NT2/D1 (cell line): ENCODE data around the gene CACNA1I.

Source experiments
- DNase-seq: peaks from one replicate; pipeline ENCODE4 v3.0.0-alpha.2; 2011; ENCODE audit warnings: low read depth, low spot score
- H3K27me3 ChIP-seq: 2 replicates; pipeline ENCODE4 v1.6.0; 2011; ENCODE audit warnings: mild to moderate bottlenecking; ENCODE audit not compliant: insufficient read length, insufficient read depth
- H3K36me3 ChIP-seq: 2 replicates; pipeline ENCODE4 v1.6.1; 2011; ENCODE audit warnings: mild to moderate bottlenecking, low read length, mixed read lengths; ENCODE audit not compliant: insufficient read depth, insufficient read length
- H3K4me1 ChIP-seq: 2 replicates; pipeline ENCODE4 v1.5.1; 2011; ENCODE audit not compliant: insufficient read depth, insufficient read length
- H3K4me3 ChIP-seq: 2 replicates; pipeline ENCODE4 v1.5.1; 2011; ENCODE audit warnings: low read depth; ENCODE audit not compliant: insufficient read length
- H3K9ac ChIP-seq: 2 replicates; pipeline ENCODE4 v1.6.0; 2011; ENCODE audit warnings: low read depth; ENCODE audit not compliant: insufficient read length
- H3K9me3 ChIP-seq: 2 replicates; pipeline ENCODE4 v1.5.1; 2011; ENCODE audit warnings: mild to moderate bottlenecking, low read length; ENCODE audit not compliant: insufficient read depth
- SUZ12 ChIP-seq: IDR thresholded peaks from 2 replicates; pipeline ENCODE4 v1.6.1; 2011; ENCODE audit not compliant: insufficient read length, insufficient read depth; ENCODE audit errors: extremely low read depth
- YY1 ChIP-seq: IDR thresholded peaks from 2 replicates; pipeline ENCODE4 v1.6.1; 2011; ENCODE audit not compliant: insufficient read length, insufficient read depth
- ZNF274 ChIP-seq: IDR thresholded peaks from 2 replicates; pipeline ENCODE4 v1.6.1; 2011; ENCODE audit warnings: mild to moderate bottlenecking, low read depth, low read length

CACNA1I gene

DNA sequence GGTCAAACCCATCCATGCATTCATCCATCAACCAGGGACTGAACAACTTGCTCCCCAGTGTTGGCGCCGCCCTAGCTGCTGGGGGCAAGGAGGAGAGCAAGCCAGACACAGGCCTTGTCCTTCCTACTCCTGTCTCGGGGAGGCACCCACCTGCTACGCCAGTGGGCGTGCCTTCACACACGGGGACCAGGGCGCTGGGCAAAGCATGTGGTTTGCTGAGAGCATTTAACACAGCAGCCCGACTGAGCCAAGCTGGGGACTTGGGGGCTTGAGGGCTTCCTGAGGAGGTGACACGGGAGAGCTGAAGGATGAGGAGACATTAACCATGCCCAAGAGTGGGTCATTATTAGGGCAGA, 30.6 kb downstream of the CACNA1I start:
- H3K27me3 ChIP-seq = peaks cover 15% of the 10 kb centered on the region

GRCh38 chr22:39603345-39603744, 32.8 kb downstream of the CACNA1I start:
- TF ChIP-seq ZNF274 (no peak), SUZ12 (no peak), YY1 (no peak)
- DNase-seq = no peak
- Histone ChIP-seq H3K27me3 (peaks cover 4% of the 10 kb centered on the region), H3K36me3 (no peaks in the 10 kb centered on the region), H3K9me3 (no peaks in the 10 kb centered on the region), H3K4me3 (no peak overlapping the region), H3K9ac (no peak overlapping the region), H3K4me1 (peaks cover 8% of the 10 kb centered on the region)

More for the DNA sequence above, 30.6 kb downstream of the CACNA1I start:
- no peaks in the 10 kb centered on the region for H3K36me3 ChIP-seq
- DNase-seq = no peak
- H3K4me1 ChIP-seq = peaks cover 11% of the 10 kb centered on the region
- TF ChIP-seq YY1 (no peak), SUZ12 (no peak), ZNF274 (no peak)
- no peak overlapping the region for H3K9ac ChIP-seq
- H3K9me3 ChIP-seq = no peaks in the 10 kb centered on the region
- H3K4me3 ChIP-seq = no peak overlapping the region

DNA sequence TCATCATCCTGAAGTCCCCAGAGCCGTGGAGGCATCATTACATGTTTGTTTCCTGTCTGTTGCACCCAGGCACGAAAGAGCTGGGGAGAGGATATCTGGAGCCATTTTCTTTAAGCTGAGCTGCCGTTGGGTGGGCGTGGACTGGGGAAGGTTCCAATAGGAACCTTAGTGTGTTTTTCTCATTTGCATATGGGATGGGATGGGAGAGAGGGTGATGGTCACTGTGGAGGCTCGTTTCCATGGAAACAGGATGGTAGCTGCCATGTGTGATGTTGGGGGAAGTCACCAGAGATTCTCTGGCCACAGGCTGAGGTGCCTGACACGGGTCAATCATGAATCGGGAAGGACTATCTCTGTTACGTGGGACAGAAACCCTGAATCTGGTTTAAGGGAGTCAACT, 39.7 kb downstream of the CACNA1I start:
- Histone ChIP-seq H3K9me3 (no peaks in the 10 kb centered on the region; the same call in 1 of the 2 replicates), H3K4me3 (no peak overlapping the region), H3K9ac (no peak overlapping the region), H3K36me3 (no peaks in the 10 kb centered on the region), H3K27me3 (no peaks in the 10 kb centered on the region), H3K4me1 (peaks cover 12% of the 10 kb centered on the region)
- TF ChIP-seq SUZ12 (no peak), YY1 (no peak), ZNF274 (no peak)
- DNase-seq = no peak

GRCh38 chr22:39610766-39611165, 40.2 kb downstream of the CACNA1I start:
- peaks cover 11% of the 10 kb centered on the region for H3K4me1 ChIP-seq
- TF ChIP-seq ZNF274 = no peak
- TF ChIP-seq SUZ12 = no peak
- no peak for TF ChIP-seq YY1
- H3K4me3 ChIP-seq = no peak overlapping the region
- no peak for DNase-seq
- H3K36me3 ChIP-seq = no peaks in the 10 kb centered on the region
- no peaks in the 10 kb centered on the region; the same call in 1 of the 2 replicates for H3K9me3 ChIP-seq
- H3K27me3 ChIP-seq = no peaks in the 10 kb centered on the region
- H3K9ac ChIP-seq = no peak overlapping the region

GRCh38 chr22:39611360-39611759, 40.8 kb downstream of the CACNA1I start:
- Histone ChIP-seq H3K4me1 (peaks cover 8% of the 10 kb centered on the region), H3K9me3 (no peaks in the 10 kb centered on the region; the same call in 1 of the 2 replicates), H3K9ac (no peak overlapping the region), H3K27me3 (no peaks in the 10 kb centered on the region), H3K4me3 (no peak overlapping the region), H3K36me3 (no peaks in the 10 kb centered on the region)
- DNase-seq = no peak
- TF ChIP-seq YY1 (no peak), ZNF274 (no peak), SUZ12 (no peak)

DNA sequence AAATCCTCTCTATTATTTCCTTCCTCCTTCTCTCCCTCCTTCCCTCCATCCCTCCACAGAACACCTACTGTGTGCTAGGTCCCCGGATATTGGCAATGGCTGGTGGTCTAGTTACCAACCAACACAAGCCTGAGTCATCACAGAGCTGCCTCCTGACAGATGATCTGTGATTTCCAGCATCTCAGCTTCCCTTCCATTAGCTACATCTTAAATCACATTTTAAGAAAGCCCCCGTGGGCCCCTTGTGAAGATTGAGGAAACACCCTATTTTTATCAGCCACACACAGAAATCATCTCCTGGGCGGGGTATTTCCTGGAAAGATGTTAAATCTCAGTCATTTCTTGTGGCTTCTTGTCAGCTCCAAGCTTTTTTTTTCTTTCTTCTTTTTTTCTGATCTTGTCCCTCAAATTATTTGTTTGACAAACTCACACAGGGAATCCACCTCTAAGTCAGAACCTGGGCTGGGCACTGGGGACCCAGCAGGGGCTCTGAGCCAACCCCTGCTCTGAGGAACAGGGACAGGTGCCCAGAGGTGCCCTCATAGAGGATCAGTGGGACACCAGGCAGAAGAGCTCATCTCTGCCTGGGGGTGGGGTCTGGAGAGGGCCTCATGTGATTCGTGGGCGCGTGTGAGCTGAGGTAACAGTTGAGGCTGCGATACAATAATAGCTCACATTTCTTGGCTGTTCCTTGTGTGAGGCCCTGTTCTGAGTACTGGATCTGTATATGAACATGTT, 42.4 kb downstream of the CACNA1I start:
- no peak for DNase-seq
- TF ChIP-seq SUZ12 = no peak
- no peak for TF ChIP-seq YY1
- no peak for TF ChIP-seq ZNF274
- Histone ChIP-seq H3K36me3 (no peaks in the 10 kb centered on the region), H3K4me3 (no peak overlapping the region), H3K4me1 (peaks cover 6% of the 10 kb centered on the region), H3K9ac (no peak overlapping the region), H3K9me3 (no peaks in the 10 kb centered on the region; the same call in 1 of the 2 replicates), H3K27me3 (no peaks in the 10 kb centered on the region)

DNA sequence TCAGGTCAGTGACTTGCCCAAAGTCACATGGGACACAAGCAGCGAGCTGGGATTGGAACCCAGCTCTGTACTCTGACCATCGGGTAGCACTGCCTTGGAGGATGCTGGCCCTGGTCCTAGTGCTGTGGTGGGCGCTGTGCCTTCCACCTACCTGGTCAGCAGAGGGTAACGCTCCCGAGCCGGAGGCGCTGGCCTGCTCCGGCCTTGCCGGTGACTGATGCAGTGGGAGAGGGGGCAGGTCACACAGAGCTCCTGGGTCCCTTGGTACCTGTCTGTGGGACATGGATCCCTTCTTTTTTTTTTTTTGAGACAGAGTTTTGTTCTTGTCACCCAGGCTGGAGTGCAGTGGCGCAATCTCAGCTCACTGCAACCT, 43.0 kb downstream of the CACNA1I start:
- TF ChIP-seq YY1 = no peak
- no peak for TF ChIP-seq ZNF274
- no peak for DNase-seq
- no peaks in the 10 kb centered on the region; the same call in 1 of the 2 replicates for H3K9me3 ChIP-seq
- H3K27me3 ChIP-seq = no peaks in the 10 kb centered on the region
- no peaks in the 10 kb centered on the region for H3K36me3 ChIP-seq
- H3K4me3 ChIP-seq = no peak overlapping the region
- no peak overlapping the region for H3K9ac ChIP-seq
- peaks cover 6% of the 10 kb centered on the region for H3K4me1 ChIP-seq

GRCh38 chr22:39614442-39614841, 43.9 kb downstream of the CACNA1I start:
- no peaks in the 10 kb centered on the region; the same call in 1 of the 2 replicates for H3K9me3 ChIP-seq
- TF ChIP-seq YY1 (no peak), SUZ12 (no peak), ZNF274 (no peak)
- no peaks in the 10 kb centered on the region for H3K27me3 ChIP-seq
- H3K4me1 ChIP-seq = peaks cover 6% of the 10 kb centered on the region
- H3K36me3 ChIP-seq = no peaks in the 10 kb centered on the region
- DNase-seq = no peak
- no peak overlapping the region for H3K9ac ChIP-seq
- no peak overlapping the region for H3K4me3 ChIP-seq
